NCI-H146 (cell line): ENCODE measurements around the gene TMEM143.
A peak's percentile ranks its signal among the peaks of the same experiment; 100 is the strongest.
"Not testable (repeated sequence)": the region's sequence is repeated elsewhere in the genome, so short reads cannot be mapped to it uniquely, and the experiment has no call there.

Source experiments
- DNase-seq: peaks from one replicate; lab custom pipeline; 2025; lab: John Stamatoyannopoulos, UW

TMEM143 gene

GRCh38 chr19:48363810-48364597 lies at the start of gene TMEM143, which contains the start of gene SYNGR4:
Gene TMEM143, minus strand, starts transcription at chr19:48363940. Its CDS starts 20 bp downstream, at chr19:48363920.
Gene SYNGR4, plus strand, starts transcription at chr19:48364367. Its CDS starts 1,476 bp downstream, at chr19:48365843.
- peak; percentile 100 for DNase-seq

- DNase-seq = no peak
Observed at GRCh38 chr19:48405850-48406249, 42.1 kb upstream of the TMEM143 start.

GRCh38 chr19:48405010-48405659 lies 41.4 kb upstream of the TMEM143 start:
- DNase-seq = no peak

GRCh38 chr19:48403606-48404005 lies 39.9 kb upstream of the TMEM143 start:
- DNase-seq = peak; percentile 63

- peak; percentile 46 for DNase-seq
Observed at GRCh38 chr19:48401287-48401686, 37.5 kb upstream of the TMEM143 start.

GRCh38 chr19:48400018-48400742 lies 36.4 kb upstream of the TMEM143 start:
- DNase-seq = peak; percentile 99

- peak; percentile 97 for DNase-seq
Observed at GRCh38 chr19:48398375-48399235, 34.9 kb upstream of the TMEM143 start.

GRCh38 chr19:48398102-48398374 lies 34.3 kb upstream of the TMEM143 start:
- peak; percentile 70 for DNase-seq

GRCh38 chr19:48397263-48398101 lies 33.7 kb upstream of the TMEM143 start:
- DNase-seq = peak; percentile 45

GRCh38 chr19:48396824-48397176 lies 33.1 kb upstream of the TMEM143 start:
- DNase-seq = peak; percentile 61

- DNase-seq = peak; percentile 52
Observed at GRCh38 chr19:48396016-48396823, 32.5 kb upstream of the TMEM143 start.

- no peak for DNase-seq
Observed at GRCh38 chr19:48395499-48395898, 31.8 kb upstream of the TMEM143 start.

- no peak for DNase-seq
Observed at GRCh38 chr19:48395170-48395455, 31.4 kb upstream of the TMEM143 start.

- DNase-seq = peak; percentile 37
Observed at GRCh38 chr19:48394331-48395169, 30.8 kb upstream of the TMEM143 start.

- DNase-seq = peak; percentile 62
Observed at GRCh38 chr19:48393559-48394330, 30.0 kb upstream of the TMEM143 start, which contains the start of gene GRIN2D. Gene GRIN2D, plus strand, starts transcription at chr19:48393668. Its CDS starts 4,725 bp downstream, at chr19:48398393.

- DNase-seq = no peak
Observed at GRCh38 chr19:48392860-48393558, 29.3 kb upstream of the TMEM143 start.

GRCh38 chr19:48392006-48392344 lies 28.2 kb upstream of the TMEM143 start:
- DNase-seq = not testable (repeated sequence)
